GM19467 (cell line): ENCODE results near the gene EPN1.
"Not testable (repeated sequence)": the region's sequence is repeated elsewhere in the genome, so short reads cannot be mapped to it uniquely, and the experiment has no call there.

Experiments
- ATAC-seq: cut with Tn5 transposase; IDR thresholded peaks from one replicate; pipeline ENCODE4 v1.9.1; 2021; ENCODE audit warnings: mild to moderate bottlenecking, moderate library complexity; ENCODE audit not compliant: unreplicated experiment

Gene EPN1

GRCh38 chr19:55717879-55718711, 43.1 kb downstream of the EPN1 start:
- not testable (repeated sequence) for ATAC-seq

GRCh38 chr19:55720214-55720746, 45.3 kb downstream of the EPN1 start:
- no peak for ATAC-seq

GRCh38 chr19:55720801-55721200, 45.8 kb downstream of the EPN1 start:
- ATAC-seq: no peak

GRCh38 chr19:55723491-55723890, 48.5 kb downstream of the EPN1 start:
- ATAC-seq: no peak

- not testable (repeated sequence) for ATAC-seq
These were observed 55.4 kb downstream of the EPN1 start for GRCh38 chr19:55730378-55730777.

GRCh38 chr19:55738302-55738701, 63.3 kb downstream of the EPN1 start, which contains the start of gene NLRP9:
Gene NLRP9 (minus strand): TSS chr19:55738402. CDS start chr19:55738374, 28 bp downstream.
- ATAC-seq: no peak

GRCh38 chr19:55750715-55751114, 75.7 kb downstream of the EPN1 start:
- no peak for ATAC-seq

GRCh38 chr19:55753401-55753800, 78.4 kb downstream of the EPN1 start:
- ATAC-seq: no peak

- ATAC-seq: not testable (repeated sequence)
These were observed 81.8 kb downstream of the EPN1 start for GRCh38 chr19:55756808-55757207.

GRCh38 chr19:55758797-55759196, 83.8 kb downstream of the EPN1 start, which contains the start of gene RFPL4A:
Gene RFPL4A (plus strand): TSS chr19:55759097. CDS start chr19:55761801, 2,704 bp downstream.
- ATAC-seq: not testable (repeated sequence)
